ENCODE results near the gene GHITM.

Gene GHITM

DNA sequence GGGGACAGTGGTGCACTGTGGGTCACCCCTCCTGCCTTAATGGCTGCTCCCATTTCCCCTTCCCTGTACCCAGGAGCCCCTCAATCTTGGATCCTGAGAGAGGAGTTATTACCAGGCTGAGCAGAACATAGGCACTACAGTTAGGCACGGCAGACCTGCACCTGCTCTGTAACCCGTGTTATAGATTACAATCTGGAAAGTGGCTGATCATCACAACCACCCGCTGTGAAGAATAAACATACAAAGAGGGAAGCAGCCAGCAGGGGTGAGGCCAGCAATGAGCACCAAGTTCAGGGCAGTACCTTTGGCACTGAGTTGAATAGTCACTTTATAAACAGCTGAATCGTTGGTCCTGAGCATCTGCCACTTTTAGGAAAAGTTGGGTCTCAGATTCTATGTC is 56.8 kb downstream of the GHITM start:
- TF ChIP-seq, protein P1, sequence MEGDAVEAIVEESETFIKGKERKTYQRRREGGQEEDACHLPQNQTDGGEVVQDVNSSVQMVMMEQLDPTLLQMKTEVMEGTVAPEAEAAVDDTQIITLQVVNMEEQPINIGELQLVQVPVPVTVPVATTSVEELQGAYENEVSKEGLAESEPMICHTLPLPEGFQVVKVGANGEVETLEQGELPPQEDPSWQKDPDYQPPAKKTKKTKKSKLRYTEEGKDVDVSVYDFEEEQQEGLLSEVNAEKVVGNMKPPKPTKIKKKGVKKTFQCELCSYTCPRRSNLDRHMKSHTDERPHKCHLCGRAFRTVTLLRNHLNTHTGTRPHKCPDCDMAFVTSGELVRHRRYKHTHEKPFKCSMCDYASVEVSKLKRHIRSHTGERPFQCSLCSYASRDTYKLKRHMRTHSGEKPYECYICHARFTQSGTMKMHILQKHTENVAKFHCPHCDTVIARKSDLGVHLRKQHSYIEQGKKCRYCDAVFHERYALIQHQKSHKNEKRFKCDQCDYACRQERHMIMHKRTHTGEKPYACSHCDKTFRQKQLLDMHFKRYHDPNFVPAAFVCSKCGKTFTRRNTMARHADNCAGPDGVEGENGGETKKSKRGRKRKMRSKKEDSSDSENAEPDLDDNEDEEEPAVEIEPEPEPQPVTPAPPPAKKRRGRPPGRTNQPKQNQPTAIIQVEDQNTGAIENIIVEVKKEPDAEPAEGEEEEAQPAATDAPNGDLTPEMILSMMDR (IDR thresholded peaks at IDR 0.05; ENCODE audit: insufficient read depth, low read depth, low read length, missing control alignments): no peak
- no peak overlapping the region for H3K4me3 ChIP-seq (ENCODE audit: low read length)
- no peak for DNase-seq (ENCODE audit: low read depth)

- TF ChIP-seq, protein P1 (IDR thresholded peaks at IDR 0.05; ENCODE audit: insufficient read depth, low read depth, low read length, missing control alignments): no peak
- H3K4me3 ChIP-seq (ENCODE audit: low read length): no peak overlapping the region
- DNase-seq (ENCODE audit: low read depth): no peak
These were observed 57.6 kb downstream of the GHITM start for GRCh38 chr10:84196941-84197340.

DNA sequence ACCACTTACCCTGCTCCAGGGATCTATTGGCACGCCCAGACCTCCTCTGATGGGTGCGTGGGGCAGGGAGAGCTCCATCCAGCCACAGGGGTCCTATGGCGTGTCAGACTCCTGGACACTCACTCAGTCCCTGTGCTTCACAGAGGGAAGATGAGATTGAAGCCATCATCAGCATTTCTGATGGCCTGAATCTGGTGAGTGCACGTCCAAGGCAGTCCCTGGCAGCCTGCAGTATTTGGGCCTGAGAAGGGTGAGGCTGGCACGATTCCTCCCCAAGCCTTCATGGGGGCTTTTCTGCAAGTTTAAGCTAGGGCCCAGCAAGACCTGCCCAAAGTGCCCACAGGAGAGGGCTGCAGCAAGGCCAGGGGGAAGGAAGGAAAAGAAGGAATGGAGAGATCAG is 58.3 kb downstream of the GHITM start:
- H3K4me3 ChIP-seq (ENCODE audit: low read length): no peak overlapping the region
- TF ChIP-seq, protein P1 (IDR thresholded peaks at IDR 0.05; ENCODE audit: insufficient read depth, low read depth, low read length, missing control alignments): no peak
- no peak for DNase-seq (ENCODE audit: low read depth)

DNA sequence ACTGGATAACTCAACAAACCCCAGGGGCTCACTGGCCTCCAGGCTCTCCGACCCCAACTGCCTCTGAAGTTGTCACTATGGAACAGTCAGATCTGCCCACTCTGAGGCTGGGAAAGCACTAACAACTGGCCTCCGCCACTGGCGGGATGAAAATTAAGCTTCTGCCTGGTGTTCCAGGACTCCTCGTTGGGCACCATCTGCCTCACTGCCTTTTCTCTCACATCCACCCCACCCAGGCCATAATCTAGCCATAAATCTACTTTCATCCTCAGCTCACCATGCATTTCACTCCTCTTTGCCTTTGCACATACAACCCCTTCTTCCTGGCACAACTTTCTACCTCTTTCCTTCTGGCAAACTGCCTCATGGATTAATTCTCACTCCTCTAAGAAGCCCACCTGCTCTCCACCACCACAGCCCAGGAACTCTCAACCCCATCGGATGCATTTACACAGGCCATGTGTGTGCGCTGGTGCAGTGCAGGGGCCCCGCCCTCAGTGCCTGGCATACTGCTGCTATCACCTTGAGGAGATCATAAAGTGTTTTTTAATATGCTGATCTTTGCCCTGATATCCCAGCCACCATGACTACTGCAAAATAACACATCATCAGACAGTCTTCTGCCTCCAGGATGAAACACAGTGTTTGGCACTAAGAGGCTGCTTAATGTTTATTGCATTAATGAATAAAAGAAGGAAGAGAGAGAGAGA is 59.1 kb downstream of the GHITM start:
- TF ChIP-seq, protein P1 (IDR thresholded peaks at IDR 0.05; ENCODE audit: insufficient read depth, low read depth, low read length, missing control alignments): no peak
- no peak for DNase-seq (ENCODE audit: low read depth)

GRCh38 chr10:84200537-84201243 is 61.4 kb downstream of the GHITM start:
- H3K4me3 ChIP-seq (ENCODE audit: low read length): no peak overlapping the region
- TF ChIP-seq, protein P1 (IDR thresholded peaks at IDR 0.05; ENCODE audit: insufficient read depth, low read depth, low read length, missing control alignments): no peak
- DNase-seq (ENCODE audit: low read depth): no peak

More for the DNA sequence above, 59.1 kb downstream of the GHITM start:
- no peak overlapping the region for H3K4me3 ChIP-seq (ENCODE audit: low read length)

DNA sequence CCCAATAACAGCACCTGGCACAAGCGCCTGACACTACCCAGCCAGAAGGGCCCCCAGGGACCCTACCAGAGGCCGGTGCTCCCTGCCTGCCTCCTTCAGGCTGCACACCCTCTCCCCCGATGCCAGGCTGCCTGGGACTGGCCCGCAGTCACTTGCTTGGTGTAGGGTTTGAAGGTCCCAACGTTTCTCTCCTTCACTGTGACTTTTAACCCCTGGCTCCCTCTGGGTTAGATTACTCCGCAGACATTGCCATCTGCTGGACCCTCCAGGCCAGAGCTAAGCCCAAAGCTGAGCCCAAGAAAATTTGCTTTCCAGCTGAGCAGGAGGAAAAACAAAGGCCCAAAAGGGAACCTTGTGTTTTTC is 61.9 kb downstream of the GHITM start:
- H3K4me3 ChIP-seq (ENCODE audit: low read length): no peak overlapping the region
- DNase-seq (ENCODE audit: low read depth): no peak

More for the DNA sequence above, 61.9 kb downstream of the GHITM start:
- TF ChIP-seq, protein P1 (IDR thresholded peaks at IDR 0.05; ENCODE audit: insufficient read depth, low read depth, low read length, missing control alignments): no peak
